Measurements from ENCODE around the gene LBR.

Gene LBR

DNA sequence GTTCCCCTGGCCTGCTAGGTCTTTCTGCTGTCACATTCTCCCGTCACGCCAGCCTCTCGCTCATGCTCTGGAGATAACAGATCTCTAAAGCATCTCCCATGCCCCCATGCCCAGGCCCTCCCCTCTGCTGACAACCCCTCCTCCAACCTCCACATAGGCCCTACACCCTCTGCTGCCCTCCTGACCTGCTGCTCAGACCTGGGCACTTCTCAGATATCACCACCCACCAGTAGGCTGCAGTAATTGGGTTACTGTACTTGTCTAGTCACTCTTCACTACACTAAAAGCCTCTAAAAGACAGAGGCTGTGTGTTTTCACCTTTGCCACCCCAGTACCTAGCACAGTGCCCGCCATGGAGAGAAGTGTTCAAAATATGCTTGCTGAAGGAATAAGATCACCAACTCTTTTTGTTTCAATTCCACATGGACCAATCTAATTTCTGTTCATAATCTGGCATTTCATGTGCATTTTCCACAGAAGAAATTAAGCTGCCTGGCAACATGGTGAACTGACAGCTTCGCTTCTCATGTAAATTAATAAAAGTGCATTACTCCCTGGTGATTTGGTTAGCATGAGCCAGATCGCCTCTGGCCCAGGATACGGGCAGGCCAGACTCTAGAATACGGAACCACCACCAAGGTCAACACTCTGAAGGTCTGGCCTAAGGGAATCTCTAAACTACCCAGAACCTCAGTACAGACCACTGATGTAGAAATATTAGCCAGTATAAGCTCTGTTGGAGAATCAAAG lies 20.7 kb downstream of the LBR start:
- no peak overlapping the region for H3K27ac ChIP-seq (replicated peaks; ENCODE audit: low read length)
- no peak for DNase-seq (ENCODE audit: low spot score)
- H3K14ac ChIP-seq (ENCODE audit: low read length), result no peak overlapping the region
- no peaks in the 10 kb centered on the region for H3K27me3 ChIP-seq (ENCODE audit: control insufficient read depth in 3 of 3, insufficient read depth in 3 of 3, low read depth in 1 of 3, low read length in 3 of 3)
- no peak overlapping the region for H2AFZ ChIP-seq (ENCODE audit: low read length)
- no peak overlapping the region for H3K23ac ChIP-seq (ENCODE audit: low read depth, low read length, poor library complexity)
- H4K91ac ChIP-seq (ENCODE audit: low read depth, low read length, poor library complexity), result no peak overlapping the region
- H3K4me1 ChIP-seq (ENCODE audit: control insufficient read depth in 2 of 2, insufficient read depth in 1 of 2, low read depth in 1 of 2, low read length in 2 of 2), result no peaks in the 10 kb centered on the region
- H3K9ac ChIP-seq (ENCODE audit: low read depth, low read length, poor library complexity), result no peak overlapping the region
- no peak overlapping the region for H4K8ac ChIP-seq (ENCODE audit: low read depth, low read length)
- H2AK5ac ChIP-seq (ENCODE audit: low read depth, low read length), result no peak overlapping the region
- no peak overlapping the region for H2BK5ac ChIP-seq (ENCODE audit: low read length)
- no peak overlapping the region for H3K4ac ChIP-seq (ENCODE audit: low read length)
- peaks cover 2% of the 10 kb centered on the region for H3K79me1 ChIP-seq (ENCODE audit: low read depth, low read length)
- H3K18ac ChIP-seq (ENCODE audit: low read length), result no peak overlapping the region
- H3K9me3 ChIP-seq (replicated peaks in 1 of 2; ENCODE audit: control insufficient read depth in 2 of 2, insufficient read depth in 1 of 2, low read depth in 1 of 2, low read length in 2 of 2), result no peaks in the 10 kb centered on the region
- no CpG with 5 or more reads among the region's 8 CpGs for WGBS, 2 donors (ENCODE audit: extremely low coverage in 2 of 2, insufficient read length in 2 of 2, insufficient replicate concordance in 1 of 2)
- H3K36me3 ChIP-seq (replicated peaks in 1 of 2; ENCODE audit: control insufficient read depth in 2 of 2, insufficient read depth in 2 of 2, low read length in 2 of 2), result peaks cover 20 to 100% of the 10 kb centered on the region in 2 donors
- no peak overlapping the region for H3K4me2 ChIP-seq (ENCODE audit: insufficient read depth, low read length, poor library complexity, severe bottlenecking)
- no peak overlapping the region for H2BK15ac ChIP-seq (ENCODE audit: low read length)
- no peak overlapping the region for H2BK120ac ChIP-seq (ENCODE audit: low read depth, low read length)
- H2BK12ac ChIP-seq (ENCODE audit: low read length), result no peak overlapping the region
- no peak overlapping the region for H3K4me3 ChIP-seq (ENCODE audit: low read length in 2 of 2)

DNA sequence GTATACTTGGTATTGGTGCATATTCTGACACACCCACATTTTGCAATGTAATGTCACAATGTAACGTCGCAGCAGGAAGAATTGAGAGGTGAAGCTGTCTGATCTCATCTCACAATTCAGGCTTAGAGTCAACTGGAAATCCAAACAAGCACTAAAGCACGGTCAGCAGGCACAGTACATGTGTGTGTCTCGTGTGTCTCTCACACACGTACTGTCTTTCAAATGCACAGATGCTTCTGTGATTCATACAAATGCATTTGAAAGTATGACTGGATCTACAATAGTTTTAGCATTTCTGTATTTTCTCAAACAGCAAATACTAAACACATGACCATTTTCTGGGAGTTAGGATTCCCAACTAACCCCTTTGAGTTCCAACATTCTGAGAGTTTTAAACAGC lies 26.9 kb downstream of the LBR start:
- no peaks in the 10 kb centered on the region for H3K27me3 ChIP-seq (ENCODE audit: control insufficient read depth in 3 of 3, insufficient read depth in 3 of 3, low read depth in 1 of 3, low read length in 3 of 3)
- H4K8ac ChIP-seq (ENCODE audit: low read depth, low read length), result no peak overlapping the region
- no peak overlapping the region for H2BK5ac ChIP-seq (ENCODE audit: low read length)
- H2BK15ac ChIP-seq (ENCODE audit: low read length), result no peak overlapping the region
- no peak for DNase-seq (ENCODE audit: low spot score)
- H3K4me3 ChIP-seq (ENCODE audit: low read length in 2 of 2), result no peak overlapping the region
- no peak overlapping the region for H3K9ac ChIP-seq (ENCODE audit: low read depth, low read length, poor library complexity)
- H3K9me3 ChIP-seq (replicated peaks in 1 of 2; ENCODE audit: control insufficient read depth in 2 of 2, insufficient read depth in 1 of 2, low read depth in 1 of 2, low read length in 2 of 2), result peaks cover 0 to 1% of the 10 kb centered on the region in 2 donors
- no peaks in the 10 kb centered on the region for H3K4me1 ChIP-seq (ENCODE audit: control insufficient read depth in 2 of 2, insufficient read depth in 1 of 2, low read depth in 1 of 2, low read length in 2 of 2)
- no peak overlapping the region for H3K14ac ChIP-seq (ENCODE audit: low read length)
- no peak overlapping the region for H3K18ac ChIP-seq (ENCODE audit: low read length)
- H2BK120ac ChIP-seq (ENCODE audit: low read depth, low read length), result no peak overlapping the region
- H2BK12ac ChIP-seq (ENCODE audit: low read length), result no peak overlapping the region
- no peak overlapping the region for H3K23ac ChIP-seq (ENCODE audit: low read depth, low read length, poor library complexity)
- H3K36me3 ChIP-seq (replicated peaks in 1 of 2; ENCODE audit: control insufficient read depth in 2 of 2, insufficient read depth in 2 of 2, low read length in 2 of 2), result peaks cover 24 to 97% of the 10 kb centered on the region in 2 donors
- H3K4ac ChIP-seq (ENCODE audit: low read length), result no peak overlapping the region
- no peak overlapping the region for H4K91ac ChIP-seq (ENCODE audit: low read depth, low read length, poor library complexity)
- H2AK5ac ChIP-seq (ENCODE audit: low read depth, low read length), result no peak overlapping the region
- H3K4me2 ChIP-seq (ENCODE audit: insufficient read depth, low read length, poor library complexity, severe bottlenecking), result no peak overlapping the region
- H3K27ac ChIP-seq (replicated peaks; ENCODE audit: low read length), result no peak overlapping the region
- H3K79me1 ChIP-seq (ENCODE audit: low read depth, low read length), result peaks cover 3% of the 10 kb centered on the region
- no CpG with 5 or more reads among the region's 5 CpGs for WGBS, 2 donors (ENCODE audit: extremely low coverage in 2 of 2, insufficient read length in 2 of 2, insufficient replicate concordance in 1 of 2)
- no peak overlapping the region for H2AFZ ChIP-seq (ENCODE audit: low read length)

DNA sequence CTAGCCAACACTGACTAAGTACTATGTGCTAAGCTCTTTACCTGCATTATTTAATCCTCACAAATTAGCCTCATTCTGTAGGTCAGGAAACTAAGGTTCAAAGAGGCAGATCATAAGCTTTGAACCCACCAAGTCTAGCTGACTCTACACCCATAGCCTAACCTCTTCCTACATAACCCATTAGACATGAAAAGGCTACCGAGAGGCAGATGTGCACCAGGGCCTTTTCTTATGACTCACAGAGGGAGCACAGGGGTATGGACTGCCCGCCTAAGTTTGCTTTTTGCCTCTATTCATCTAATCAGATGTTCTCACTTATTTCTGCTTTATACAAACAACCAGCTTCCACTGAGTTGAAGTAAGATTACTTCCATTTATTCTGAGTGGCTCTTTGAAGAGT lies 31.5 kb downstream of the LBR start:
- Histone ChIP-seq H3K27ac (replicated peaks; ENCODE audit: low read length) (no peak overlapping the region), H3K79me1 (ENCODE audit: low read depth, low read length) (peaks cover 2% of the 10 kb centered on the region), H2AK5ac (ENCODE audit: low read depth, low read length) (no peak overlapping the region), H4K91ac (ENCODE audit: low read depth, low read length, poor library complexity) (no peak overlapping the region), H2BK12ac (ENCODE audit: low read length) (no peak overlapping the region), H3K14ac (ENCODE audit: low read length) (no peak overlapping the region), H2BK15ac (ENCODE audit: low read length) (no peak overlapping the region), H3K27me3 (ENCODE audit: control insufficient read depth in 3 of 3, insufficient read depth in 3 of 3, low read depth in 1 of 3, low read length in 3 of 3) (no peaks in the 10 kb centered on the region), H3K4me2 (ENCODE audit: insufficient read depth, low read length, poor library complexity, severe bottlenecking) (no peak overlapping the region), H3K4me3 (ENCODE audit: low read length in 2 of 2) (no peak overlapping the region), H3K36me3 (replicated peaks in 1 of 2; ENCODE audit: control insufficient read depth in 2 of 2, insufficient read depth in 2 of 2, low read length in 2 of 2) (peaks cover 13 to 56% of the 10 kb centered on the region in 2 donors), H2BK5ac (ENCODE audit: low read length) (no peak overlapping the region), H3K9ac (ENCODE audit: low read depth, low read length, poor library complexity) (no peak overlapping the region), H3K23ac (ENCODE audit: low read depth, low read length, poor library complexity) (no peak overlapping the region), H4K8ac (ENCODE audit: low read depth, low read length) (no peak overlapping the region), H3K9me3 (replicated peaks in 1 of 2; ENCODE audit: control insufficient read depth in 2 of 2, insufficient read depth in 1 of 2, low read depth in 1 of 2, low read length in 2 of 2) (peaks cover 0 to 1% of the 10 kb centered on the region in 2 donors), H3K4me1 (ENCODE audit: control insufficient read depth in 2 of 2, insufficient read depth in 1 of 2, low read depth in 1 of 2, low read length in 2 of 2) (no peaks in the 10 kb centered on the region), H3K18ac (ENCODE audit: low read length) (no peak overlapping the region), H2AFZ (ENCODE audit: low read length) (no peak overlapping the region), H3K4ac (ENCODE audit: low read length) (no peak overlapping the region), H2BK120ac (ENCODE audit: low read depth, low read length) (no peak overlapping the region)
- no CpG with 5 or more reads among the region's 2 CpGs for WGBS, 2 donors (ENCODE audit: extremely low coverage in 2 of 2, insufficient read length in 2 of 2, insufficient replicate concordance in 1 of 2)
- no peak for DNase-seq (ENCODE audit: low spot score)

DNA sequence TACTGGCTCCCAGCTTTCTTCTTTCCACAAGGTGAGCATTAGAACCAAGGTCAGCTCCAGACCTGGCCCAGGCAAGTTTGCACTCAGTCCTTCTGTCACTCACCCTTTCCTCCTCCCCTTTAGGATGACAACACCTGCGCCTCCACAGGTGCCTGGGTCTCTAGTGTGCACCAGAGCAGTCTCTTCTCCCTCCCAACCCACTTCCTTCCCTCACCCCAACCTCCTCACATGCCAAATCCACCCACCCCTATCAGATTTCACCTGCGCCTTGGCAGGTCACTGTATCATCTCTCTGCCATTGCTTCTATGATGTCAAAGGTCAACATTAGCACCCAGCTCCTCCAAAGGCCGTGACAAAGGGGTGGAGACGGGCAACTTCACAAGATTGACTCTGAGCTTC lies 38.0 kb downstream of the LBR start:
- H2AFZ ChIP-seq (ENCODE audit: low read length), result no peak overlapping the region
- H3K79me1 ChIP-seq (ENCODE audit: low read depth, low read length), result no peaks in the 10 kb centered on the region
- H4K91ac ChIP-seq (ENCODE audit: low read depth, low read length, poor library complexity), result no peak overlapping the region
- no peaks in the 10 kb centered on the region for H3K36me3 ChIP-seq (replicated peaks in 1 of 2; ENCODE audit: control insufficient read depth in 2 of 2, insufficient read depth in 2 of 2, low read length in 2 of 2)
- no peaks in the 10 kb centered on the region for H3K27me3 ChIP-seq (ENCODE audit: control insufficient read depth in 3 of 3, insufficient read depth in 3 of 3, low read depth in 1 of 3, low read length in 3 of 3)
- no peak overlapping the region for H3K14ac ChIP-seq (ENCODE audit: low read length)
- H3K23ac ChIP-seq (ENCODE audit: low read depth, low read length, poor library complexity), result no peak overlapping the region
- H2BK12ac ChIP-seq (ENCODE audit: low read length), result no peak overlapping the region
- H3K18ac ChIP-seq (ENCODE audit: low read length), result no peak overlapping the region
- H3K4me2 ChIP-seq (ENCODE audit: insufficient read depth, low read length, poor library complexity, severe bottlenecking), result no peak overlapping the region
- no peak overlapping the region for H3K4ac ChIP-seq (ENCODE audit: low read length)
- no peak overlapping the region for H3K4me3 ChIP-seq (ENCODE audit: low read length in 2 of 2)
- WGBS, 2 donors (ENCODE audit: extremely low coverage in 2 of 2, insufficient read length in 2 of 2, insufficient replicate concordance in 1 of 2), result no CpG with 5 or more reads among the region's 4 CpGs
- H4K8ac ChIP-seq (ENCODE audit: low read depth, low read length), result no peak overlapping the region
- no peak overlapping the region for H2BK5ac ChIP-seq (ENCODE audit: low read length)
- H3K9me3 ChIP-seq (replicated peaks in 1 of 2; ENCODE audit: control insufficient read depth in 2 of 2, insufficient read depth in 1 of 2, low read depth in 1 of 2, low read length in 2 of 2), result no peaks in the 10 kb centered on the region
- no peaks in the 10 kb centered on the region for H3K4me1 ChIP-seq (ENCODE audit: control insufficient read depth in 2 of 2, insufficient read depth in 1 of 2, low read depth in 1 of 2, low read length in 2 of 2)
- no peak overlapping the region for H2AK5ac ChIP-seq (ENCODE audit: low read depth, low read length)
- no peak for DNase-seq (ENCODE audit: low spot score)
- no peak overlapping the region for H3K9ac ChIP-seq (ENCODE audit: low read depth, low read length, poor library complexity)
- no peak overlapping the region for H2BK15ac ChIP-seq (ENCODE audit: low read length)
- no peak overlapping the region for H2BK120ac ChIP-seq (ENCODE audit: low read depth, low read length)
- H3K27ac ChIP-seq (replicated peaks; ENCODE audit: low read length), result no peak overlapping the region
